Prostate gland (tissue), 2 donors: ENCODE data around the gene MLLT6. TPM values are rescaled to one million over a fixed set of nuclear protein-coding genes. Genes with fewer than 3 reads are reported as not detected.

Experiments used
- DNase-seq: peaks from one replicate; pipeline ENCODE4 v3.0.0-alpha.2; 2019; ENCODE audit warnings: low spot score
- H3K27ac ChIP-seq, 2 donors: fragments of 200-600 bp; sonication (generic); 2 replicates each; pipeline ENCODE4 v1.5.1; 2017 to 2019
- H3K27me3 ChIP-seq: fragments of 200-600 bp; sonication (generic); replicated peaks from 2 replicates; pipeline ENCODE4 v1.5.1; 2019; ENCODE audit not compliant: insufficient read depth
- H3K36me3 ChIP-seq, 2 donors: fragments of 200-600 bp; sonication (generic); 1 replicate in 1 of 2; 2 replicates in 1 of 2; pipeline versions ENCODE4 v1.5.1 to v1.8.1; 2017 to 2019
- H3K4me1 ChIP-seq: fragments of 200-600 bp; sonication (generic); replicated peaks from 2 replicates; pipeline ENCODE4 v1.5.1; 2019
- H3K4me3 ChIP-seq, 2 donors: fragments of 200-600 bp; sonication (generic); 2 replicates each; pipeline ENCODE4 v1.5.1; 2017 to 2019
- H3K9me3 ChIP-seq: fragments of 200-600 bp; sonication (generic); 2 replicates; pipeline ENCODE4 v1.5.1; 2017
- POLR2A ChIP-seq: fragments of 450-650 bp; IDR thresholded peaks from one replicate; pipeline ENCODE4 v1.6.1; 2016; ENCODE audit warnings: antibody characterized with exemption, mild to moderate bottlenecking
- POLR2AphosphoS5 ChIP-seq: sonication (generic); formaldehyde crosslinking; IDR thresholded peaks from one replicate; pipeline ENCODE4 v1.6.1; 2017; ENCODE audit warnings: antibody characterized with exemption
- WGBS: methylation state at CpG from one replicate; pipeline ENCODE4 v1.1.5; 2018; 5-methylcytosine and 5-hydroxymethylcytosine counted together
- intact Hi-C: fragments of 100-400 bp; cut with DNase I; formaldehyde crosslinking; loops from one replicate; pipeline ENCODE4 v1.14.2; 2022
- total RNA-seq, 2 donors: library from RNA; depleted of rRNA; stranded (reverse); fragments of >200 nt; gene quantifications; one replicate each; pipeline ENCODE4 v1.1.0, GENCODE V29; 2016
- TF ChIP-seq, protein P1 (sequence below), 4 experiments: fragments of 200-600 bp in 2 of 4; fragments of 450-650 bp in 2 of 4; sonication (generic) in 2 of 4; IDR thresholded peaks; 1 replicate in 3 of 4; 2 replicates in 1 of 4; pipeline ENCODE4 v1.5.1; 2016 to 2019; ENCODE audit warnings: antibody characterized with exemption in 4 of 4, mild to moderate bottlenecking in 2 of 4, moderate library complexity in 2 of 4

MLLT6 gene
- total RNA-seq, 2 donors from 2014 or later = 69.1 to 142 TPM

DNA sequence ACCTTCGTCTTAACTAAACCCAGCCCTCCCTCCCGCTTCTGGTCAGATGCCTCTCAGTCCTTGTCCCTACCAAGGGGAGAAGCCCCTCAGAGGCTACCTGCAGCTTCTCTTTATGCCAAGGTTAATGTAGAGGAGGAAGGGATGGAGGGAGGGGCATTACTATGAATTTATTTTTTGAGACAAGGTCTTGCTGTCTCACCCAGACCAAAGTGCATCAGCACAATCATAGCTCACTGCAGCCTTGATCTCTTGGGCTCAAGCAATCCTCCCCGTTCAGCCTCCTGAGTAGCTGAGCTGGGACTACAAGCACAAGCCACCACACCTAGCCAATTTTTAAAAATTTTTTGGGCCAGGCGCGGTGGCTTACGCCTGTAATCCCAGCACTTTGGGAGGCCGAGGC is 45.7 kb upstream of the MLLT6 start:
- 67% methylated on average over 7 of the region's 7 CpGs for WGBS
- TF ChIP-seq POLR2A (no peak), POLR2AphosphoS5 (no peak)
- TF ChIP-seq, protein P1, sequence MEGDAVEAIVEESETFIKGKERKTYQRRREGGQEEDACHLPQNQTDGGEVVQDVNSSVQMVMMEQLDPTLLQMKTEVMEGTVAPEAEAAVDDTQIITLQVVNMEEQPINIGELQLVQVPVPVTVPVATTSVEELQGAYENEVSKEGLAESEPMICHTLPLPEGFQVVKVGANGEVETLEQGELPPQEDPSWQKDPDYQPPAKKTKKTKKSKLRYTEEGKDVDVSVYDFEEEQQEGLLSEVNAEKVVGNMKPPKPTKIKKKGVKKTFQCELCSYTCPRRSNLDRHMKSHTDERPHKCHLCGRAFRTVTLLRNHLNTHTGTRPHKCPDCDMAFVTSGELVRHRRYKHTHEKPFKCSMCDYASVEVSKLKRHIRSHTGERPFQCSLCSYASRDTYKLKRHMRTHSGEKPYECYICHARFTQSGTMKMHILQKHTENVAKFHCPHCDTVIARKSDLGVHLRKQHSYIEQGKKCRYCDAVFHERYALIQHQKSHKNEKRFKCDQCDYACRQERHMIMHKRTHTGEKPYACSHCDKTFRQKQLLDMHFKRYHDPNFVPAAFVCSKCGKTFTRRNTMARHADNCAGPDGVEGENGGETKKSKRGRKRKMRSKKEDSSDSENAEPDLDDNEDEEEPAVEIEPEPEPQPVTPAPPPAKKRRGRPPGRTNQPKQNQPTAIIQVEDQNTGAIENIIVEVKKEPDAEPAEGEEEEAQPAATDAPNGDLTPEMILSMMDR (IDR thresholded peaks at IDR 0.05) = no peak
- H3K4me1 ChIP-seq = no peaks in the 10 kb centered on the region
- H3K36me3 ChIP-seq = no peaks in the 10 kb centered on the region
- H3K4me3 ChIP-seq = no peak overlapping the region
- DNase-seq = no peak
- no peak overlapping the region for H3K27ac ChIP-seq
- H3K27me3 ChIP-seq = no peaks in the 10 kb centered on the region
- no peaks in the 10 kb centered on the region for H3K9me3 ChIP-seq
- intact Hi-C loops = no loop called here

- WGBS = 85% methylated on average over 16 of the region's 16 CpGs
- TF ChIP-seq, protein P1 (IDR thresholded peaks at IDR 0.05) = no peak
- TF ChIP-seq POLR2AphosphoS5 (no peak), POLR2A (no peak)
- Histone ChIP-seq H3K27me3 (no peaks in the 10 kb centered on the region), H3K4me1 (no peaks in the 10 kb centered on the region), H3K9me3 (no peaks in the 10 kb centered on the region), H3K4me3 (no peak overlapping the region), H3K27ac (no peak overlapping the region), H3K36me3 (no peaks in the 10 kb centered on the region)
- intact Hi-C loops = loop anchor here (10.0 kb wide), 1 partner anchor 216 kb away; no protein-coding TSS in a partner anchor
- DNase-seq = no peak
Measured at GRCh38 chr17:38660097-38661025, 44.7 kb upstream of the MLLT6 start.

DNA sequence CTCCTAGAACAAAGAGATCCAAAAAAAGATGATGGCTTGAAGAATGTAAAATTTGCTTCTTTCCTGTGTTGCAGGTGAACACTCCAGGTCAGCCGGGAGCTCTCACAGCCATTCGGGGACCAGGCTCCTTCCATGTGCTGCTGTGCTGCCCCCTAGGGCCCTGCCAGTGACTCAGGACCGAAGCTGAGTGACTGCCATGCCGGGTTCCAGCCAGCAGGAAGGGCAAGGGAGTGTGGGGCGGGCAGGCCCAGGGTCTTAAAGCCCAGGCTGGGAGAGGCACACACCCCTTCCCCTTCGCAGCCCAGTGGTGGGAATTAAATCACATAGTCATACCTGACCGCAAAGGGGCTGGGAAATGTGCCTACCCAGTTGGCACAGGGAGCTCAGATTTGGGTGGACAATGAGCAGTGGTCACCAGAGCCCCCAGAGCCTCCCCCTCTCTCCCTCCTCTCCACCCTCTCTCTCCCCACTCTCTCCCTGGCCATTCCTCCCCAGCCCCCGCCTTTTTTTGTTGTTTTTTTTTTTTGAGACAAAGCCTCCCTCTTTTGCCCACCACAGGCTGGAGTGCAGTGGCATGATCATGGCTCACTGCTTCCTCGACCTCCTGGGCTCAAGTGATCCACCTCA is 41.8 kb upstream of the MLLT6 start:
- no peak for DNase-seq
- intact Hi-C loops = loop anchor here (10.0 kb wide), 1 partner anchor 218 kb away; no protein-coding TSS in a partner anchor
- 25% methylated on average over 9 of the region's 9 CpGs for WGBS

DNA sequence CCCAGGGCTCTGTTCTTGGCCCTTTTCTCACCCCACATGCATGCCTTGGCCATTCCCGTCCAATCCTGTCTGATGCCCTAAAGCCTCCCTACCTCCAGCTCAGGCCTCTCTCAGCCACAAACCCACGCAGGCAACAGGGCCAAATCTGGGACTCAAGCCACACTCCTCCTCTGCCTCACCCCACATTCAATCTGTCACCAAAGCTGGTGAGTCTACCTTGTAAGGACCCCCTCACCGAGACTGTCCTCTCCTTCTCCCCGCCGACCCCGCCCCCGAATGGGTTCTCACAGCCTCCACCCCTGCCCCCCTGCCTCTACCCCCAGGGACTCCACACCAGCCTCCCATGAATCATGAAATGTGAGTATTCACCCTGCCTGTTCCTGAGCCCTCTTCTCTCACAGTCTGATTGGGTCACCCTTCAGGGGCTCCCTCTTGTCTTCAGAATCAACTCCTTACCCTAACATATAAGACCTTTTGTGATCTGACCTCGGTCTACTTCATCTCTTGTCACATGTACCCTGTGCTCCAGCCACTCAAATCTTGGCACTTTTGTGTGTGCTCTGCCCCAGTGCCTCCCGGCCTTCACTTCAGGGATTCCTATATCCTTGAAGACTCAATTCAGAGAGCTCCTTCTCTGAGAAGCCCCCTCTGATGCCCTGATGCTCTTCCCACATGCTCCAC is 41.0 kb upstream of the MLLT6 start:
- Histone ChIP-seq H3K27ac (no peak overlapping the region), H3K36me3 (no peaks in the 10 kb centered on the region), H3K4me1 (no peaks in the 10 kb centered on the region), H3K27me3 (no peaks in the 10 kb centered on the region), H3K4me3 (no peak overlapping the region), H3K9me3 (no peaks in the 10 kb centered on the region)
- TF ChIP-seq POLR2A = no peak
- TF ChIP-seq POLR2AphosphoS5 = no peak
- TF ChIP-seq, protein P1 (IDR thresholded peaks at IDR 0.05) = no peak
- no peak for DNase-seq
- intact Hi-C loops = loop anchor here (10.0 kb wide), 1 partner anchor 219 kb away; no protein-coding TSS in a partner anchor
- 82% methylated on average over 9 of the region's 9 CpGs for WGBS

More for the DNA sequence above, 41.8 kb upstream of the MLLT6 start:
- H3K9me3 ChIP-seq = no peaks in the 10 kb centered on the region
- H3K4me3 ChIP-seq = no peak overlapping the region
- TF ChIP-seq, protein P1 (IDR thresholded peaks at IDR 0.05) = peak in 2 of 4 experiments; percentile 44 to 73
- TF ChIP-seq POLR2A = no peak
- no peaks in the 10 kb centered on the region for H3K27me3 ChIP-seq
- no peaks in the 10 kb centered on the region for H3K36me3 ChIP-seq
- H3K27ac ChIP-seq = no peak overlapping the region
- no peaks in the 10 kb centered on the region for H3K4me1 ChIP-seq
